HG02642 (cell line): ENCODE measurements around the gene TTC23.
A peak's percentile ranks its signal among the peaks of the same experiment; 100 is the strongest.

ENCODE experiments used
- ATAC-seq: cut with Tn5 transposase; IDR thresholded peaks from one replicate; pipeline ENCODE4 v1.9.1; 2021; ENCODE audit warnings: mild to moderate bottlenecking; ENCODE audit not compliant: unreplicated experiment, poor library complexity

The TTC23 gene

GRCh38 chr15:99109555-99110021, 139.8 kb downstream of the TTC23 start:
- no peak for ATAC-seq

GRCh38 chr15:99108993-99109392, 140.4 kb downstream of the TTC23 start:
- no peak for ATAC-seq

- no peak for ATAC-seq
Observed at GRCh38 chr15:99106417-99107220, 142.8 kb downstream of the TTC23 start.

GRCh38 chr15:99105514-99106341, 143.7 kb downstream of the TTC23 start:
- ATAC-seq, result peak; percentile 51

GRCh38 chr15:99104788-99105513, 144.4 kb downstream of the TTC23 start, which contains the start of gene SYNM:
TSS of gene SYNM (plus strand) at chr15:99105080. CDS start at chr15:99105200, 120 bp downstream.
- peak; percentile 69 for ATAC-seq

GRCh38 chr15:99103279-99103678, 146.1 kb downstream of the TTC23 start:
- no peak for ATAC-seq

- ATAC-seq, result no peak
Observed at GRCh38 chr15:99102332-99103235, 146.8 kb downstream of the TTC23 start.

- no peak for ATAC-seq
Observed at GRCh38 chr15:99101501-99101900, 147.9 kb downstream of the TTC23 start.

GRCh38 chr15:99100245-99101173, 148.9 kb downstream of the TTC23 start:
- peak; percentile 46 for ATAC-seq

GRCh38 chr15:99099661-99100060, 149.7 kb downstream of the TTC23 start:
- no peak for ATAC-seq

GRCh38 chr15:99098991-99099390, 150.4 kb downstream of the TTC23 start:
- ATAC-seq, result no peak

- no peak for ATAC-seq
Observed at GRCh38 chr15:99098426-99098825, 151.0 kb downstream of the TTC23 start.

GRCh38 chr15:99097441-99098410, 151.7 kb downstream of the TTC23 start:
- no peak for ATAC-seq

GRCh38 chr15:99096894-99097426, 152.4 kb downstream of the TTC23 start:
- ATAC-seq, result no peak

GRCh38 chr15:99096173-99096893, 153.0 kb downstream of the TTC23 start:
- ATAC-seq, result no peak

- ATAC-seq, result no peak
Observed at GRCh38 chr15:99095626-99096025, 153.8 kb downstream of the TTC23 start.
